HL-60/S4 treated with phorbol 12-myristate 13-acetate at 8.2 ng/mL for 4 days and 3 days (cell line): ENCODE measurements around the gene ZNF217.

Source experiments
- in situ Hi-C: fragments of 300-500 bp; cut with MboI; formaldehyde crosslinking; loops from 2 replicates; pipeline ENCODE4 v1.15.0; 2022; ENCODE audit warnings: low sequenced_read_pairs

ZNF217 gene

GRCh38 chr20:53570446-53571276, 23.0 kb downstream of the ZNF217 start:
- in situ Hi-C loops, result loop anchor here (25.0 kb wide), 2 partner anchors 492 to 642 kb away; partner anchors contain the start of genes BCAS1 and PFDN4

- in situ Hi-C loops, result loop anchor here (25.0 kb wide), 2 partner anchors 493 to 643 kb away; partner anchors contain the start of genes BCAS1 and PFDN4
These were observed 23.9 kb downstream of the ZNF217 start for GRCh38 chr20:53569606-53570307.

DNA sequence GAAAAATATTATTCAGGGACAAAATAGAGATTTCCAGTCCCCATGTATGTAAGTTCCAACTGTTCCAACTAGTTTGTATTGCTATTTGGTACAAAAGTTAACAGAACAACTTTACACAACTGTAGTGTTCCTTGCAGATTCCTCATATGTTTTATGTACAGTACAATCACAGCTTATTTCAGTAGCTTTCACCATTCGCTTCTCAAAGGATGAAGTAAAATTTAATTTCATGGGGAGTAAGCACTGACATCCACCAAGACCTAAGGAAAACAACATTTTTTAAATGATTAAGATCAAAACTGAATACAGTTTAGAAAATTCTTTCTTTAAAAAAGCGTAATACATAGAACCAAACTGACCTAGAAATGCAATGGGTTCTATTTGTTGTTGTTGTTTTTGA, 24.6 kb downstream of the ZNF217 start:
- in situ Hi-C loops, result loop anchor here (25.0 kb wide), 2 partner anchors 493 to 643 kb away; partner anchors contain the start of genes BCAS1 and PFDN4

GRCh38 chr20:53568351-53568750, 25.3 kb downstream of the ZNF217 start:
- in situ Hi-C loops, result loop anchor here (25.0 kb wide), 2 partner anchors 494 to 644 kb away; partner anchors contain the start of genes BCAS1 and PFDN4

DNA sequence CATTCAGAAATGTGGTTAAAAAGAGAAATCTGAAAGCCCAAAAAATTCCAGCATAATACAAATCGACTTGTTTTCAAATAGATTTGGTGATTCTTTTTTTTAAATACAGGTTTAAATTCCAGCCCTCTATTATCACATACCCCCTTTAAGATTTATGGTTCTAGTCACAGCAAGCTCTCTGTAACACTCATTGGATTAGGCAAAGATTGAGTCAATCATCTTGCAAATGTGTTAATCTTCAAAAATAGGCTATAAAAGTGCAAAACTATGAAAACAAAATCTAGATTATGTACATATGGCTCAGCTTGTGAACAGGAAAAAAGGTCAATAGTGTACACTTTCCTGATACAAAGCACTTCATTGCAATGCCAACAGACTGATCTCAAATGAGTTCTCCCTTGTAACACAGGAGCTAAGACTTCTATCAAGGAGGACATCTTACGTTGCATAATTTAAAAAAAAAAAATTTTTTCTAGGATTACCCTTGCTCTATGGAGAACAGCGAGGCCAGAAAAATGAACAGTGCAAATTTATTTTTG, 26.2 kb downstream of the ZNF217 start:
- in situ Hi-C loops, result loop anchor here (25.0 kb wide), 2 partner anchors 495 to 645 kb away; partner anchors contain the start of genes BCAS1 and PFDN4

DNA sequence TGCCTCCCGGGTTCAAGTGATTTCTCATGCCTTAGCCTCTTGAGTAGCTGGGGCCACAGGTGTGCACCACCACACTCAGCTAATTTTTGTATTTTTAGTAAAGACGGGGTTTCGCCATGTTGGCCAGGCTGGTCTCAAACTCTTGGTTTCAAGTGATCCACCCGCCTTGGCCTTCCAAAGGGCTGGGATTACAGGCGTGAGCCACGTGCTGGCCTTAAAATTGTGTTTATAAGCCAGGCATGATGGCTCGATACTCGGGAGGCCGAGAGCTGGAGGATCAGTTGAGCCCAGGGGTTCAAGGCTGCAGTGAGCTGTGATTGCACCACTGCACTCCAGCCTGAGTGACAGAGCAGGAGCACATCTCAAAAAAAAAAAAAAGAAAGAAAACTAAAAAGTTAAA, 27.0 kb downstream of the ZNF217 start:
- in situ Hi-C loops, result loop anchor here (25.0 kb wide), 2 partner anchors 496 to 646 kb away; partner anchors contain the start of genes BCAS1 and PFDN4

DNA sequence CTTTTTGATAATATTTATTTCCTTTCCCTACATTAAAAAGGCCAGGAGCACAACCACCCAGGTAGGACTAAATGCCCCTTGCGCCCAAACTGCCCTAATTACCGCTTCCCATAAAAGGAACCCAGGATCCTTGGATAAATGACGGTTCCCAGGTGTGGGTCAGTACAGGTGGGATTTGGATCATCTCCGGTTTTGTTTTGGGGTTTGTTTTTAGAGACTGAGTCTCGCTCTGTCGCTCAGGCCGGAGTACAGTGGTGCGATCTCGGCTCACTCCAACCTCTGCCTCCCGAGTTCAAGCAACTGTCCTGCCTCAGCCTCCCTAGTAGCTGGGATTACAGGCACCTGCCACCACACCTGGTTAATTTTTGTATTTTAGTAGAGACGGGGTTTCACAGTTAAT, 28.4 kb downstream of the ZNF217 start:
- in situ Hi-C loops, result loop anchor here (25.0 kb wide), 2 partner anchors 497 to 647 kb away; partner anchors contain the start of genes BCAS1 and PFDN4

DNA sequence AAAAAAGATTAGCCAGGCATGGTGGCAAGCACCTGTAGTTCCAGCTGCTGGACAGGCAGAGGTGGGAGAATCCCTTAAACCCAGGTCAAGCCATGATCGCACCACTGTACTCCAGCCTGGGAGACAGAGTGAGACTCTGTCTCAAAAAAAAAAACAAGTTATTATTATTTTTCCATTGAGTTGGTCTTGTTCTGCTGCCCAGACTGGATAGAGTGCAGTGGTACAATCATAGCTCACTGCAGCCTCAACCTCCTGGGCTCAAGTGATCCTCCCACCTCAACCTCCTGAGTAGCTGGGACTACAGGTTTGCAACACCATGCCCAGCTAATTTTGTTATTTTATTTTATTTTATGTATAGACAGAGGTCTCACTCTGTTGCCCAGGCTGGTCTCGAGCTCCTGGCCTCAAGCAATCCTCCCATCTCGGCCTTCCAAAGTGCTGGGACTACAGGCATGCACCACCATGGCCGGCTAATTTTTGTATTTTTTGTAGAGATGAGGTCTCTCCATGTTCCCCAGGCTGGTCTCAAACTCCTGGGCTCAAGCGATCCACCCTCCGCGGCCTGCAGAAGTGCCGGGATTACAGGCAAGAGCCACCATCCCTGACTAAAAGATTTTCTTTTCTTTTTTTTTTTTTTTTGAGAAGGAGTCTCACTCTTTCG, 31.4 kb downstream of the ZNF217 start:
- in situ Hi-C loops, result loop anchor here (25.0 kb wide), 2 partner anchors 500 to 650 kb away; partner anchors contain the start of genes BCAS1 and PFDN4

- in situ Hi-C loops, result loop anchor here (25.0 kb wide), 2 partner anchors 501 to 651 kb away; partner anchors contain the start of genes BCAS1 and PFDN4
These were observed 32.1 kb downstream of the ZNF217 start for GRCh38 chr20:53561505-53561904.

GRCh38 chr20:53559816-53560215, 33.8 kb downstream of the ZNF217 start:
- in situ Hi-C loops, result loop anchor here (25.0 kb wide), 2 partner anchors 502 to 652 kb away; partner anchors contain the start of genes BCAS1 and PFDN4

GRCh38 chr20:53557130-53557529, 36.5 kb downstream of the ZNF217 start:
- in situ Hi-C loops, result loop anchor here (25.0 kb wide), 2 partner anchors 505 to 655 kb away; partner anchors contain the start of genes BCAS1 and PFDN4

GRCh38 chr20:53556267-53556897, 37.3 kb downstream of the ZNF217 start:
- in situ Hi-C loops, result loop anchor here (25.0 kb wide), 2 partner anchors 506 to 656 kb away; partner anchors contain the start of genes BCAS1 and PFDN4

DNA sequence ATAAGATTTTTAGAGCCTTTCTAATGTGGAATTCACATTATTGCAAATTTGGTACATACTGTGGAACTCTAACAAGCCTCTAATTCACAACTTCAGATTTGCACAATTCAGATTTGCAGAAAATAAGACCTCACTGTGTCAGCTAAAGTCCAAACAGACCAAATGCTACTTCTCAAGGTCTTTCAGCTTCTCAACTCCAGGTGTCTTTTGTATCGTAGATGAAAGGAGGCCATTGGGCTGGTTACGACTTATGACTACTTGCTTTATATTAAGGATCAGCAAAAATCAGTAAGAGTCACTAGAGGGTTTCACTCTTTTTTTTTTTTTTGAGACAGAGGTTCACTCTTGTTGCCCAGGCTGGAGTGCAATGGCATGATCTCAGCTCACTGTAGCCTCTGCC, 37.8 kb downstream of the ZNF217 start:
- in situ Hi-C loops, result loop anchor here (25.0 kb wide), 2 partner anchors 506 to 656 kb away; partner anchors contain the start of genes BCAS1 and PFDN4

- in situ Hi-C loops, result loop anchor here (25.0 kb wide), 2 partner anchors 507 to 657 kb away; partner anchors contain the start of genes BCAS1 and PFDN4
These were observed 38.6 kb downstream of the ZNF217 start for GRCh38 chr20:53555081-53555480.

GRCh38 chr20:53552572-53552893, 41.1 kb downstream of the ZNF217 start:
- in situ Hi-C loops, result loop anchor here (25.0 kb wide), 2 partner anchors 510 to 660 kb away; partner anchors contain the start of genes BCAS1 and PFDN4

DNA sequence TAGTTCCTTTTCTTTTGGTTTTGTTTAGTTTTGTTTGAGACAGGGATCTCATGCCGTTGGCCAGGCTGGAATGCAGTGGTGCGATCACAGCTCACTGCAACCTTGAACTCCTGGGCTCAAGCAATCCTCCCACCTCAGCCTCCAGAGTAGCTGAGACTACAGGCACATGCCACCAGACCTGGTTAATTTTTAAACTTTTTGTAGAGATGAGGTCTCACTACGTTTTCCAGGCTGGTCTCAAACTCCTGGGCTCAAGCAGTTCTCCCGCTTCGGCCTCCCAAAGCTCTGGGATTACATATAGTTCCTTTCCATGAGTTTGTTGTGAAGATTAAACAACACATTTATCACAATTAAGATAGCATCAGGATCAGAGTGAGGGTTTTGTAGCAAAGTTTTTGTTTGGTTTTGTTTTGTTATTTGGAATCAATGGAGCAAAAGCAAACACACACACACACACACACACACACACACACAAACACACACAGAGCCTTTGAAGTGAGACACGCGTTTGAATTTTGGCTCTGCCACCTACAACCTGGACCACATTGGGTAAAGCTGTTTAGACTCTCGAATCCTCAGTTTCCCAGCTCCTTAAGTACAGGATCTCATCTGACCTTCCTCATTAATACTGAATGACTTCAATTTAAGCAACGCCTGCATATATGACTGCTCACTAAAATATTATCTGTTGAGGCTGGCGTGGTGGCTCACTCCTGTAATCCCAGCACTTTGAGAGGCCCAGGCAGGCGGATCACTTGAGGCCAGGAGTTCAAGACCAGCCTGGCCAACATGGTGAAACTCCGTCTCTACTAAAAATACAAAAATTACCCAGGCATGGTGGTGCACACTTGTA, 41.7 kb downstream of the ZNF217 start:
- in situ Hi-C loops, result loop anchor here (25.0 kb wide), 2 partner anchors 510 to 660 kb away; partner anchors contain the start of genes BCAS1 and PFDN4

GRCh38 chr20:53550280-53551187, 43.1 kb downstream of the ZNF217 start:
- in situ Hi-C loops, result loop anchor here (25.0 kb wide), 2 partner anchors 512 to 662 kb away; partner anchors contain the start of genes BCAS1 and PFDN4
